GM21390 (cell line): Measurements from ENCODE around the gene SH3BP2.
A peak's percentile ranks its signal among the peaks of the same experiment; 100 is the strongest.

Experiments used
- ATAC-seq: cut with Tn5 transposase; IDR thresholded peaks from one replicate; pipeline ENCODE4 v1.9.1; 2021; ENCODE audit not compliant: unreplicated experiment

The SH3BP2 gene

DNA sequence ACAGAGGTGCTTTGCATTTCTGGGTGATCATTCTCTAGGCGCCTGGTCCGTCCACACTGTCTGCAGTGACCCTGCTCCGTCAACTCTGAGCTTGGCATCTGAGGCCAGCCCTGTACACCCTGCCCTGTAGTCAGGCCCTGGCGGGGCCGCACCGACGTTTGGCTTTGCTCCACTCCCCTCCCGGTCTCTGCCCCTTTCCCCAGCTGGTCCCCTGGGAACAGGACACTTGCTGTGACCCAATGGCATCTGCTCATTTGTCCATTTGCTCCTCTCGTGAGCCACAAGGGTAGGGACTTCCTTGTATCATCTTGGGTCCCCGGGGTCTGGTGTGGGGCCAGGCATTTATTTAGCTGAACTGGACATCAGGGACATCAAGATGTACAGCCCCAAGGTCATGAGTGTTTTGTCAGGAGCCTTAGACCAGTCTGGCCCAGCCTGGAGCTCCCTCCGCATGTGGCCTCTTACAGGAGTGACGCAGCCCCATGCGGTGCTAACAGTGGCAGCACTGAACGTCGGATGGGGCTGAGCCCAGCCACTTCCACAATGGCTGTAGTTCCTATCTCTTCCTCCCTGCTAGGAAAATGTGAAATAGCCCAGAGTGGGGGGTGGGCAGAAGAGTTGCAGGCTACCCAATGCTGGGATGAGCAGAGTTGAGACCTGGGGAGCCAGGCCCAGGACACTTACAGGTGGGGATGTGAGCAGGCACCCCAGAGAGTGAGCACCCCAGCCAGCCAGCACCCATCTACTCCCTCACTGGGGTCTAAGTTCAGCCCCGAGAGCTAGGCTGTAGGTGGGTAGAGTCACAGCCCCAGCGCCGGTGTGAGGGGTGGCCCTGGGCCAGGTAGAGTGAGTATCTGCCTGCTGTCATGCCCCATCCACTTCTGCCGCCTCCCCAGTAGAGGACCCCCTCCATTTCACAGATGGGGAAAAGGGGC, 2.0 kb upstream of the SH3BP2 start:
- ATAC-seq = no peak

DNA sequence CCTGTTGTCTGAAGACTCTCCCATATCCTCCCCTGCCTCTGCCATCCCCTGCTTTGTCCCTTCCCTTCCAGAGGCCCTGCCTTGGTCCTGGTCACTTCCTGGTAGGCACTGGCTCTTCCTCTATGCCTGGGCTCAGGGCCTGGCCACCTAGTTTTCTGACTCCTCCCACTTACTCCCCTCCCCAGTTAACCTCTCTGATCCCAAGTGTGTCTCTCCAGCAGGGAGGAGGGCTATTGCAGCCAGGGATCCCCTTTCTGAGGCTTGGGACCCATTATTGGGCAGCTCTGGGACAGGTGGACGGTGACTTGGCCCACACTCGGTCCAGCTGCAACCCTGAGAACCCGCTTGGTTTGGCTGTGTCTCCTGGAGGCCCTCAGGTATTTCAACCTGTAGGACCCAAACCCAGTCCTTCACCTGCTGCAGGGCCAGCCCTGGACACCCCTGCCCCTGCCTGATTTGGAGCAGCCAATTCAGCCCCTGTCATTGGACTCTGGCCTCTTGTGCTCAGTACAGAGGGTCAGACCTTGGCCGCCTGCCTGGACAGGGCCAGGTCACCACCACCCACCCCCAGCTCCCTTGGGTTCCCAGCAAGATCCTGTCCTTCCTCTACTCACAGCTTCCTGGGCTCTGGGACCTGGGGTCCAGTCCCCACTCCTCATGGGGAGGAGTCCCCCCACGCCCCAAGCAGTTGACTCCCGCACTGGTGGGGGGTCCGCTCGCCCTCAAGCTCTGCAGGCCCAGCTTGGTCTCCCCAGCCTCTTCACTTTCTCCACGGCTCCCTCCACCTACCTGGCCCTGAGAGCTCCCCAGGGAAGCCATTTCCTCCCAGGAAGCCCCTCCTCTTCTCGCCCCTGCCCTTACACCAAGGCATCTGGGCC, 1.1 kb upstream of the SH3BP2 start:
- no peak for ATAC-seq

DNA sequence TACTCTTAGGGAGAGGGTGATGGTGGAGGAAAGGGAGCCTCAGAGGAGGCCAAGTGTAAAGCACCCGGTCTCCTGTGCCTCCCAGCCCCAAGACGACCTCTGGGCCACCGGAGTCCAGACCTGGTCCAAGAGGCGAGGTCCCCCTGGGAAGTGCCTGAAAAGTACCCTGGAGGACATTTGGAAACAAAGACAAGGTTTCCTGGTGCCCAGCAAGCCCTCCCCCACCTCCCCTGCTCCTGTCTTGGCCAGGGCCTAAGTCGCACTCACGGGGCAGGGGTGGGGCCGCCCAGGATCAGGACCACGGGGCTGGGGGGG, 532 bp upstream of the SH3BP2 start:
- no peak for ATAC-seq

DNA sequence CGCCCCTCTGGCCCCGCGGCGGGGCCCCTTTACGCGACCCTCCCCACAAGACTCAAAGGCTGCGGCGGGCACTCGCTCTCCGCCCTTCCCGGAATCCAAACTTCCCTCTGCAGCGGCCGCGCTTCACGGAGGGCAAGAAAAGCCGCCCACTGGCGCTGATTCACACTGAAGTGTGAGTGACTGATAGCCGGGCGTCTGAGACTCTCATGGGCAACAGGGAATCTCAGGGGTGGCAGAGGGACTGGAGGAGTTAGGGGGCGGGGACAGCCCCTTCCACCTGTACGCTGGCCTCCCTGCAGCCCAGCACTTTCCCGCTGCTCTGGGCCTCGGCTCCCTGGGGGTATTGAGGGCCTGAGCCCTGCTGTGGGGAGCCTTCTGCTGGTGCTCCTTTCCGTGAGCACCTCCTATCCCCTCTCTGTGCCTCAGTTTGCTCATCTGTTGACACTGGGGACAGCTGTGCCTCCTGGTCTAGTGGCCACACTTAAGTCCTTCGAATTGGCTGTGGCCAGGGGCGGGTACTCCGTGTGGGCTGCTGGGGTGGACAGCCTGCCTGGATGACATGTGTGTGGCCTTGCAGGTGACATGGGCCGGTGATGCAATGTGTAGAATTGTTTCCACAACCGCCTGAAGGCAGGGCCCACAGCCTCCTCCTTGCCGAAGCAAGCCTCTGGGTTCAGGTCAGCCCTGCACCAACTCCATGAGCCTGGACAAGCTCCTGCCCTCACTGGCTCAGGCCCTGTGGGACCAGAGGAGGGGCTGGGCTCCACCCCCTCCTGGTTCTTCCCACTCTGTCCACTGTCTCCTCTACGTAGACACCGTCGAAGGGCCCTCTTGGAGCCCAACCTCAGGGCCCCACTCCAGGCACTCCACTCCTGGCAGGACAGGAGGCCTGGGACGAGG, 951 bp downstream of the SH3BP2 start:
- ATAC-seq = no peak

DNA sequence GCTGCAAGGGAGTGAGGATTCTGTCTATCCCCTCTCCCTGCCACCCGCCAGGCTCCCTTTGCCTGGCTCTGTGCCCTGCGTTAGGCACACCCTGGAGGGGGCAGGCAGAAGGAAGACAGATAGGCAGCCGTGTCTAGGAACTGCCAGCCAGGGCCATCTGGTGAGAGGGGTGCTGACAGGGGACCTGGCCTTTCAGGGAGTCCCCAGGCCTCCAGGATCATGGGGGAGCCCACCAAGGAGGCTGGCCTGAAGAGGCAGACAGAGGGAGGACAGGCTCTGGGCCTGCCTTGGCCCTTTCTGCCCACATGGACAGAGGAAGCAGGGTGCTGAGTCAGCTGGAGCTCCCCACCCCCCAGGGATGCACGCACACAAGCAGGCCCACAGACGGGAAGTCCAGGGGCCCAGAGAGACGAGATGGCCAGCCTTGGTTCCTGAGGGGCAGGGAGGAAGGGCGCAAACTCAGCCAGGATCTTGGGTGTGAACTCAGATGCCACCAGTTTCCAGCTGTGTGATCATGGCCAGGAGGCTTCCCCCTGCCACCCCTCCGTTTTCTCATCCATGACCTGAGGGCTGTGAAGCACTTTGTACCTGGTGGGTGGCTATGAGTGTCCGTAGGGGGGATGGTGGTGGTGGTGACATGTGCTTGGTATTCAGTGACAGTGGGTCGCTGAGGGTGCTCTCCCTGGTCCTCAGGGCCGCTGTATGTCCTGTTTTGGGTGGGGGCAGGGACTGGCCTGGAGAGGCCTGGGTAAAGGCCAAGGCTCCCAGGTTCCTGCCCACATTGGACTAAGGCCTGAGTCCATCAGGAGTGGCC, 1.8 kb downstream of the SH3BP2 start:
- ATAC-seq = no peak

DNA sequence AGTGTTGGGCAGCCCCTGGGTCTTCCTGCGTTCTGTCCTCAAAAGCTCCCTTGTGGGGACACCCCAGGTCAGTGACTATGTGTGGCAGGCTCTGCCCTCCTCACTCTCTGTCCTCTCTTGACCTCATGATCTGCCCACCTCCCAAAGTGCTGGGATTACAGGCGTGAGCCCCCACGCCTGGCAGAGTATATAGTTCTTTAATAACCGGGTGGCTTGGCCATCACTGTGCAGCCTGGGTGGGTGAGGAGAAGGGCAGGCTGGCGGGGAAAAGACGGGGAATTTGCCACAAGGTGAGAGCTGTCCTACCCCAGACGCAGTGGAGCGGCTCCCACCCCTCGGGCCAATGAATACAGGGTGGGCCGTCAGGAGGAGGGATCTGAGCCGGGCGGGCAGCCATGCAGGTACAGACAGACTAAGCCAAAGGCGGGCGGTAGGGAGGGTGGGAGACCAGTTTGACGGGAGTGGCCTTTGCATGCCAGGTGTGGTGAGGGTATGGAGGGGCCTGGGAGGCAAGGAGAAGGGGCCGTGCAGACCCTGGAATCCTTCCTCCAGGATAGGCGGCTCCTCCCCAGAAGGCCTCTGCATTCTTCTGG, 2.5 kb downstream of the SH3BP2 start:
- no peak for ATAC-seq

DNA sequence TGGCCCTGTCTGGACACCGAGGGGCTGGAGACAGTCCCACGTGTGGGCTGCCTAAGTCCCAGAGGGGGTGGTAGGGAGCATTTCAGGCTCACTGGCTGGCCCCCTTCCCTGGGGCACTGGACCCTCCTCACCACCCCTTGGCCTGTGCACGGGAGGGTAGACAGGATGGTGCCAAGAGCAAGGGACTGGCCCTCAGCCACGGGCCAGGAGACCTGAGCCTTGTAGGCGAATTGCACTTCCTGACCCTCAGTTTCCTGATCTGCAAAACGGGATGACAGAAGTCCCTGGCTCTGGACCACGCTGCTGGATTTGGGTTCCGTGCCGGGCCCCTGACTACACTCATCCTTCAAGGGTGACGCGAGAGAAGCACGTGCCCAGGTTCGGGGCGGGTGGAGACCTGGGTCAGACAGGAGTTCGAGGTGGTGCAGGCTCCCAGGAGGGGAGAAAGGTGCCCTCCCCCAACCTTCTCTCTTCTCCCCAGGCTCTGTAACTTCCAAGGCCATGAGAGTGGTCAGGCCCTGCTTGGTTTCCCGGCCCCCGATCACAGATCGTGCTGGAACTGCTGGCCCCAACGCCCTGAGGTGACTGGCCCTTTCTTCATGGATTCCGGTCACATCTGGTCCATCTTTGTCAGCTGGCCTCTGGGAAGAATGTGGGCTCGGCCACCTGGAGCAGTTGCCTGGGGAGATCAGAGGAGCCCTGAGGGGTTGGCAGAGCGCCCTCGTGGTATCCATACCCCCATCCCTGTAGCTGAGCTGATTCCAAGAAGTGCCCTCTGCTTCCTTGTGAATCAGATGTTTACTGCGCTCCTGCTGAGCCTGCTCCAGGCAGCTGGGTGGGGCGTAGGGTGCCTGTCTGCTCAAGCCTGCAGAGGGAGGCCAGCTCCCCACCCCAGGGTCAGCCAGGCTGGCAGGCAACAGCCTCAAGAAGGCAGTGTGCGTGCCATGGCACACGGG, 3.3 kb downstream of the SH3BP2 start:
- no peak for ATAC-seq

DNA sequence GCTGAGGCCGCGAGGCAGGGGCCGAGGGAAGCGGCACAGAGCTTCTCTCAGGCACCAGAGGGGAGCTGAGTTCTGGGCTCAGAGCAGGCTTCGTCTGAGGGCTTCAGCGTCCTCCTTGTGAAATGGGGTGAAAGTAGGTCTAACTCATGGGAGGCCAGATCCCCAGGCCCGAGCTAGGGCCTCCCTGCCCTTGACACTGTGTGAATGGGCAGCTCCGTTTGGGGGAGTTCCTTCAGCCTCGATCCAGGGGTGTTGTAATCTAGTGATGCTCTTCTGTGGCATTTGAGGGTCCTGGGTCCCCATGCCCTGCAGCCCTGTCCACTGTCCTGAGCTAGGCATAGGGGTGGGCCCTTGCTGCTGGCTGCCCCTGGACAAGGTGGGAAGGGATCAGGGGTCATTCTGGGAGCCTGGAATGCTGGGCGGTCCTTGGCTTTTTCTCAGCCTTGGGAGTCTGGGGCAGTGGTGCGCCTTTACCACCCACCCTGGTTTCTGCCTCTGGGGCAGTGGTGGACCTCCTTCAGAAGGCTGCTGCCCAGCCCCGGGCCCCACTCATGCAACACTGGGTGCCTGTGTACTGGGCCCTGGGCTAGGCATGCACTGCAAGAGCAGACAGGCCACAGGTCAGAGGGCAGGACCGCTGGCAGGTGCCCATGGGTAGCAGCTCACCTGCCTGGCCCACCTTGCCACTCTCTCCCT, 4.1 kb downstream of the SH3BP2 start:
- no peak for ATAC-seq

DNA sequence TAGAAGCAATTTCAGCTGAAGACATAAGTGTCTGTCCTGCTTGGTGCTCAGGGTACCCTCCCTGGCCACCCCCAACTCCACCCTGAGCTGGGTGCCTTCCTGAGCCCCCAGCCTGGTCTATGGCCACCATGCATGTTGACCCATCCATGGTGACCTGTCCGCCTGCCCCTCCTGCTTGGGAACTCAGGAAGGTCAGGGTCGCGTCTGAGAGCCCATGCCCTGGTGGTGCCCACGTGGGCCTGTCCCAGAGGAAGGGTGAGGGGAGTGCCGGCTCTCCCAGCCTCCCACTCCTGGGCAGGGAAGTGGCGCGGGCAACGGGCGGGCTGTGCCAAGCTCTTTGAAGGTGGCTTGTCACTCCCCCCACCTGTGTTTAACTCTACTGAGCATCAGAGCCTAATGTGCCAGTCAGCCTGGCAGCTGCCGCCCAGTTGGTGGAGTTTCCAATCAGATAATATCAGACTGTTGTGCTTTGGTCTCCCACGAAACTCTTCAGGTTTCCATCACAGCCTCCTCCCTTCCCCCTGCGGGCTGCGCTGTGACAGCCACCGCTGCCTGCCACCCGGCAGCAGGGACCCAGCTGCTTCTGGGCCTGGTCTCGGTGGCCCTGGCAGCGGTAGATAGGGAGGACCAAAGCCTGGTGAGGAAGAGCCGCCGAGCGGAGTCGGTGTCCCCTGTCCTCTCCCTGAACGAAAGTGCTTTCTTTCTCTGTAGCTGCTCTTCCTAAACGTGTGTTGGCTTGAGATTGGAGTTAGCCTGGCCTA, 4.8 kb downstream of the SH3BP2 start:
- ATAC-seq = peak; percentile 15

DNA sequence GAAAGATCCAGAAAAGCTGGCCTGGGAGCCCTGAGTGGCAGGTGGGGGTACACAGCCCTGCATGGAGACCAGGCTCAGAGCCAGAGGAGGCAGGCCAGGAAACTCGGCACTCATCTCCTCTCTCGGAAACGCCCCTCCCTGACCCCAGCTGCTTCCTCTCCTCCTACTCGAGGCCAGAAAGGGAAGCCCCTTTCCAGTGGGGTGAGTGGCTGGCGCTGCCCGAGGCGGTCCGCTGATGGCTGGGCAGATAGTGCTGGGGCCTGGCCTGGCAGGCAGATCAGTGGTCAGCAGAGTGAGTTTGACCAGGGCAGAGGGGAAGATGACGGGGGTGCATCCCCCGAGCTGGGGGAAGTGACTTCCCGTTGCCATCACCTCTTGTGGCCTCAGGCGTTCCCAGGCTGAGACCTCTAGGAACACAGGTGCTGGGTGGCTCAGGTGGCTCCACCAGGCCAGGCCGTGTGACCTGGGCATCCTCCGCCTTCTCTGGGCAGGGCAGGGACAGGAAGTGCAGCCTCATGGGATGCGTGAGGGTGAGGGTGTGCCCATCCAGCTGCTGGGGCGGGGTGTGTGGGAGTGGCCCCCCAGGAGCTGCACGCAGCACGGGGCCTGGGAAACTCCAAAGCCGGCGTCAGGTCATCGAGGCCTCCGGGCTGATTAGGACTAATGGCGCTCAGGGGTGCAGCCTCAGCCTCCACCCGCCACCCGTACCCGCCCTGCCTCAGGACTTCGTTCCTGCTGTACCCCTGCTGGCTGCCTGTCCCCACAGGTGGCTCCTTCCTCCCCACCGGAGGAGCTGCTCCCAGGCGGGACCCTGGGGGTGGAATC, 5.7 kb downstream of the SH3BP2 start:
- peak; percentile 46 for ATAC-seq

DNA sequence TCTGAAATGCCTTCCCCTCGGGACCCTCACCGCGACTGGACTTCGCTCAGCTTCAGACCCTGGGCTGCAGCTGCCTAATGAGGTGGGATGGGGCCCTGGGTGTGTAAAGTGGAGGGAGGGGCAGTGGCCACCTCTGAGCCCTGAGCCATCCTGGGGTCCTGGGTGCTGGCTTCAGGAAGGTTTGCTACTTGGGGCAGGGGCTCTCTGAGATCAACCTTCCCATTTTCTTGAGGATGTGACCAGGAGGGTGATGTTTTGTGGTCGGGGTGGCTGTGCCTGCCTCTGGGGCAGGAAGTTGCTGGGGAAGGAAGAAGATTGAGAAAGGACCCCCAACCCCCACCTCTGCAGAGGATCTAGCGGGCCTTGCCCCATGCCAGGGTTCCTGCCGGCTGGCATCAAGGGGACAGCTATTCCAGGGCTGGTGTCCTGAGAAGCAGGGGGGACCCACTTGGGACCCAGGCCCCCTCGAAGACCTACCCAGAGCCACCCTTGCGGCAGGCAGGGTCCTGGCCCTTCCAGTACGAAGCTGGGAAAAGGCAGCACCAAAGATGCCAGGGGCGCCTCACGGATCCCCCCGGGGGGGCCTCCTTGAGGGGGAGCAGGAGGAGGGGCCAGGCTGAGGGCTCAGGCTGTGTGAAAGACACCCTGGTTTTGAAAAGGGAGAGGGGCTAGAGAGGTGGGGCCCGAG, 6.5 kb downstream of the SH3BP2 start:
- ATAC-seq = no peak

DNA sequence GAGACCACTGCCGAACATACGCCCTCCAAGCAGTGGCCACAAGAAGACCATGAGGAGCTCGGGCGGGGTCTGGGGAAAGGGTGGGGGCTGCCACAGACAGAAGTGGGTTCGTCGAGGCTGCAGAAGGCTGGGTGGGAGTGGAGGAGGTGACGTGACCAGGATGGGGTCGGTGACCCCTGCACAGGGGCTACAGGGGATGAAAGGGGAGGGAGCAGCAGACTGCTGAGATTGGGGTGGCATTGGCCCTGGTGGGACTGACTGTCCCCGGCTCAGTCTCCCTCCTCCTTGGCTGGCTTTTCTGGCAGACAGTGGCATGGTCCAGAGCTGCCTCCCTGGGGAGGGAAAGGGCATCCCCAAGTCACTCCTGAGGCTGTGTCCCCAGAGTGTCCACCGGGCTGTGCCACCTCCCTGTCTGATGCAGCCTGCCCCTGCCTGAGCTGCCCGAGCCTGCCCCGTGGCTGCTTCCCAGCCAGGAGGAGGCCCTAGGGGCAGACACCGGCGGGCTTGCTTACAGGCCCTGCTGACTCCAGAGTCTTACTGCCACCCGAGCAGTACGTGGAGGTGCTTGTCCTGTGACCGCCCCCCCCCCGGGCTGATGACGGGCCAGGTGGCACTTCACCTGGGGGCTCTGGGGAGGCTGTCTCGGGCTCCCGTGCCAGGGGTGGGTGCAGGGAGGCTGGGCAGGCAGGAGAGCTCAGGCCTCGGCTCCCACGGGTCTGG, 7.2 kb downstream of the SH3BP2 start:
- no peak for ATAC-seq

DNA sequence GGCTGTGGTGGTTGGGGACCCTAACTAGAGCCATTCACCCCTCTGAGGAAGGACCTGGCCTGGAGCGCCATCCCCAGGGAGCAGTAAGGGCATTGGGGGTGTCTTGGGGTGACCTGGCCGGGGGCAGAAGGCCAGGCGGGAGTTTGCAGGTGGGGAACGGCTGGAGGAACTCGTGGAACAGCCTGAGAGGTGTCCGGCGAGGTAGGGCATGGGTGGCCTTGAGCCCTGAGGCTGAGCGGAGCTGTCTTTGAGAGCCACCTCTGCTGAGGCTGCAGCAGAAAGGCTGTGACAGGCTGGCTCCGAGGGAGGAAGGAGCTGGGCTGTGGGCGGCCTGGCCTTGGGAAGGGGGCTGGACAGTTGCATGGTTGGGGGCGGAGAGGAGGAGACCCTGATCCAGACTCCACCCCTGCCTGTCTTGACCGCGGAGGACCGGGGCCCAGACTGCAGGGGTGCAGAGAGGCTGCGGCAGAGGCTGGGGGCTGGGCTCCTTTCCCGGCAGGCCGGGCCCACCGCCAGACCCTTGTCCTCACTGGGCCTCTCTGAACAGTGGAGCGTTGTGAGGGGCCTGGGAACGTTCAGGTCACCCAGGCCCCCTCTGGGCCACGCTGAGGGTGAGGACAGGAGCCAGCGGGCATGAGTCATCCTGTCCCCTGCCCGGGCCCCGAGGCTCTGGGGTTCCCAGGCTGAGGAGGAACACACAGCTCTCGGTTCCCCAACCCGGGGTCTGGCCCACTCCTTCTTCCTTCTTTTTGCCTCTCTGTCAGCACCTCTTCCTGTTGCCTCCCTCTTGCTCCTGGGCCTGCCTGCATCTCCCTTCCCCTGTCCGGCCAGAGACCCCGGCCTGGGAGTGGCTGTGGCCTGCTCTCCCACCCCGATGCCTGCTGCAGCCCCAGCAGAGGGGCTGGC, 8.1 kb downstream of the SH3BP2 start:
- peak; percentile 31 for ATAC-seq
